Measurements from ENCODE around the gene ARIH1.

- TF ChIP-seq FOSL1 (IDR thresholded peaks at IDR 0.05; ENCODE audit: insufficient read depth, low read depth, low read length) (no peak), YY1 (IDR thresholded peaks at IDR 0.05; ENCODE audit: low read depth, low read length) (no peak), MAX (IDR thresholded peaks at IDR 0.05) (no peak)
Measured at GRCh38 chr15:72614810-72615532, 140.8 kb downstream of the ARIH1 start.
